ENCODE data around the gene LTB4R2.
"Not testable (repeated sequence)": the region's sequence is repeated elsewhere in the genome, so short reads cannot be mapped to it uniquely, and the experiment has no call there.

The LTB4R2 gene

DNA sequence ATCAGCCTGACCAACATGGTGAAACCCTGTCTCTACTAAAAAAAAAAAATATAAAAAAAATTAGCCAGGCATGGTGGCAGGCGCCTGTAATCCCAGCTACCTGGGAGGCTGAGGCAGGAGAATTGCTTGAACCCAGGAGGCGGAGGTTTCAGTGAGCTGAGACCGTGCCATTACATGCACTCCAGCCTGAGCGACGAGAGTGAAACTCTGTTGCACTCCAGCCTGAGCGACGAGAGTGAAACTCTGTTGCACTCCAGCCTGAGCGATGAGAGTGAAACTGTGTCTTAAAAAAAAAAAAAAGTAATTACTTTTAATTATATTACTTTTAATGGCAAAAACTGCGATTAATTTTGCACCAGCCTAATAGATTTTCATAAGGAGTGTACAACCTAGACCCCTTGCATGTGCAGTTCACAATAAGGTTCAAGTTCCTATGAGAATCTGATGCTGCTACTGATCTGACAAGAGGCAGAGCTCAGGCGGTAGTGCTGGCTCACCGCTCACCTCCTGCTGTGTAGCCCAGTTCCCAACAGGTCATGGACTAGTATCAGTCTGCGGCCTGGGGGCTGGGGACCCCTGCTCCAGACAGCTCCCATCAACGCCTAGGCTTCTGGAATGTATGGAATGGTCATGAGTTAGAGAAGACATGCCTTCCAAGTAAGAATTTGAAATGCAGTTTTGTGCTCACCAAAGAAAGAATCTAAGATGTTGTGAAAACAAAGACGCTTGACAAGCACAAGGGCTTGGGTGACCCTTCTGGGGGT is 11.5 kb downstream of the LTB4R2 start:
- no peak for DNase-seq (ENCODE audit: low spot score)

DNA sequence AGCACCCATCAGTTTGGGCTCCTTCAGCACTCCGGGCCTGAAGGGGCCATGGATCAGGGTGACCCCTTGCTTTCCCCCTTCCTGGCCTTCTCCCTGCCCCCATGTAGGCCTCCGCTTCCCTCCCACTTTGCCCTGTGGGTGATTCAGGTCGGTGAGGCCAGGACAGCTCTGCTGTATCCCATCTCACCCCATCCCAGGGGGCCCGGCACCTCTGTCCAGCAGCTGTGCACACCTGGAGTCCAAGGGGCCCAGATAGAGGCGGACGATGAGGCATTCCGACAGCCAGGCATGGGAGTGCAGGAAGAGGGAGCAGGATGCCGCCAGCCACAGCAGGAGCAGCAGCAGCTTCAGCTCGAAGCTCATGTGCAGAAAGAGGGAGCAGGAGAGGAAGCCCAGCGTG is 12.7 kb downstream of the LTB4R2 start:
- no peak for DNase-seq (ENCODE audit: low spot score)

DNA sequence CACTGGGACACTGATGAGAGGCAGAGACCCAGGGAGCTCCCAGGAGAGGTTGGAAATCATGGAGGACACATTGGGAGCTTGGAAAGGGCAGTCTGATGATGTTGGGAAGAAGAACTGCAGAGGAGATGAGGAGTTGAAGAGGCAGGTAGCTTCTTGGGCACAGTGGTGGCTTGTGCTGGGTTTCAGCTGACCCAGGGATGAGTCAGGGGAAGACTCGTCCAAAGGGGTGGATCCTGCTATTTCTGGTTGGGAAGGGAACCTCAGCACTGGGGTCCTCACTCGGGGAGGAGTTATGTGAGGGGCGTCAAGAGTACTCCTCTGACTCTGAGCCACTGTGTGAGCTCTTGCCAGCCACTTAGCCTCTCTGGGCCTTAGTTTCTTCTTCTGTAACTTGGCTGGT is 13.4 kb downstream of the LTB4R2 start:
- DNase-seq (ENCODE audit: low spot score): no peak

DNA sequence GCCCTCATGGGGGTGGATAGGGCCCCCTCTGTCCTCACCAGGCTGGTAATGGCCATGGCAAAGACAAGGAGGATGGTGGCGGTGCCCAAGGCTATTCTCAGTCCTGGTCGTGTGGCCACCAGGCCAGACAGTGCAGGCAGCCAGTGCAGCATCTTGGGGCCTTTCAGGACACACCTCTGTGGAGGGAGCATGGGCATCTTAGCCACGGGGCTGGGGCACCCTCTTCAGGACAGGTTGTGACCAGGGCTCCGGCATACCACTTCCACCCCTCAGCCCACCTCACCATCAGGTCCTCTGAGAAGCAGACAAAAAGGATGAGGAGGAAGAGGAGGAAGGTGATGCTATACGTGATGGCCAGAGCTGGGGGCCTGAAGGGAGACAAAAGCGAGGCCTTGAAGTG is 14.1 kb downstream of the LTB4R2 start:
- no peak for DNase-seq (ENCODE audit: low spot score)

DNA sequence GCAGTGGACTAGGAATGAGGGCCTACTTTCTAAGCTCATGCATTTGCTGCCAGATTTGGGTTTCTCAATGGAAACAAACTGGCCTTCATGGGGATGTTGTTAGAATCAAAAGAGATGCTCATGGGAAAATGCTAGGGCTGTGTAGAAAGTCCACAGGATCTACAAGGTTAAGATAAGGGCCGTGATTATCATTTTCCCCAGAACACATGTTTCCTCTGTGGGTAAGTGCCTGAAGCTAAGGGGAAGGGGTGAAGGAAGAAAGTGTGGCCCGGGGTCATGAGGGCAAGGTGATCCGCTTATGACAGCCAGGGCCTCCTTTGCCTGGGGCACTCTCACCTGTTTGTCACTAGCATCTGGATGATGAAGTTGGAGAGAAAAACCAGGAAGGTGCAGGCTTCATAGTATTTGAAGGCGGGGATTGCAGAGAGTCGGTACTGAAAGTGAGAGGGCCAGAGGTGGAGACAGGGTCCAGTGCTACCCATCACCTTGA is 15.1 kb downstream of the LTB4R2 start:
- DNase-seq (ENCODE audit: low spot score): no peak

DNA sequence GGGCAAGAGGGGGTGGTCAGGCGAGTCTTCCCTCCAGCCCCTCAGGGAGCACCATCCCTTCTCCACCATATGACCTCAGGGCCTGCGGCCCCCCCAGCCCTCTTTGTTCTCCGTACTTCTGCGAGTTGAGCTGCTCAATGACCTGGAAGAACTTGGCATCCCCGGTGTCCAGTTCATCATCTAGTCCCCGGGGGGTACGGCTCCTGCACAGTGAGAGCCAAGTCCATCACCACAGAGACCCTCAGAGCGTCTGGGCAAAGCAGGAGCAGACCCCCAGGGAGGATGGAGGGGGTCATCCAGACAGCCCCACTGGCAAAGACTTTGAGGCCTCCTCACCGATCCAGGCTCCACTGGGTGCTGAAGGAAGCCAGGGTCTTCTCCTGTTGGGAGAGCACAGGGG is 16.0 kb downstream of the LTB4R2 start:
- DNase-seq (ENCODE audit: low spot score): no peak

DNA sequence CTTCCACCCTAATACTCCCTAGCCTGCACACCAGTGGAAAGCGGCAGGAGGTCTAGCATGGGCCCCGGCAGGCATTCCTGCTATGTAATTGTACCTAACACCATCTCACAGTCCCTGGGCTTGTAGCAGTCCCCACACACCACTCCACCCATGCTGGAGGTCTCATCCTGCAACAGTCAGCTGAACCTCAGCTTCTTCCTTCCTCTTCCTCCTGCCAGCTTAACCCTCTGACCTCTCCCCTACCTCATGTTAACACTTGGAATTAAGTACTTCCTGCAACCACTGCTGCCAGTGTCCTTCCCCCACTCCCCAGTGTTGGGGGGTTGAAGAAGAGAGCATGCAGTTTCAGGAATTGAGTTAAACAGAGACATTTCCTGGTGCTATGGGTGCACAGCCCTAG is 17.4 kb downstream of the LTB4R2 start:
- no peak for DNase-seq (ENCODE audit: low spot score)

DNA sequence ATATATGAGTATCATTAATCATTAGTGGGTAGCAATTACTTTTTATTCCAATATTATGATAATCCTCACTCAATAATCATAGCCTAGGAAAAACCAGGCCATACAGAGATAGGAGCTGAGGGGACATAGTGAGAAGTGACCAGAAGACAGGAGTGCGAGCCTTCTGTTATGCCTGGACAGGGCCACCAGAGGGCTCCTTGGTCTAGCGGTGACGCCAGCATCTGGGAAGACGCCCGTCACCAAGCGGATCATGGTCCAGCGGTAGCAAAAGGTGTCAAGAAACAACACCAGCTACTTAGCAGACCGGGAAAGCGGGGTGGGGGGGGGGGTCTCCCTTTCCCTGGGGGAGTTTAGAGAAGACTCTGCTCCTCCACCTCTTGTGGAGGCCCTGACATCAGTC is 18.0 kb downstream of the LTB4R2 start:
- DNase-seq (ENCODE audit: low spot score): not testable (repeated sequence)

DNA sequence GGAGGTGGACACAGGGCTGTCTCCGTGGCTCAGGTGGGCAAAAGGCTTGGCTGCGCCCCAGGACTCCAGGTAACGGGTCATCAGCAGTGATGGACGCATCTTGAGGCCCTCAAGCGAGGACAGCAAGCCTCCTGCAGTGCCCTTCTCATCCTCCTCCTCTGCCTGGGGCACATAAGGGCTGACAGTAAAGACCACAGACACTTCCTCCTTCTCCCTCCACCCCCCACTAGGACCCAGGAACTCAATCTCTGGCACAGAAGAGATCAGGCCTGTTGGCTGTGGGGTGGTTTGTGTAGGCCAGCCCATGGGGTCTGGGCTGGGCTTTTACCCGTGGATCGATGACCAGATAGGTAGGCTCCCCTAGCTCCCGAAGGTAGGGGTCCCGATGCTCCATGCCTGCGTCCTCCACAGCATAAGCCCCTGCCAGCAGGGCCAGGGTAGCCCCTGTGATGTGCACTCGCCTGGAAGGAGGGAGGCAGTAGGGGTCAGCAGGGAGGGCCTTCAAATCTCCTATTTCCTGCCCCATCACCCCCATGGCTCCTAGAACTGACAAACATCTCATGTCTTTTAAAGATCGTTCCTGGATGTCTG is 19.2 kb downstream of the LTB4R2 start:
- DNase-seq (ENCODE audit: low spot score): no peak

DNA sequence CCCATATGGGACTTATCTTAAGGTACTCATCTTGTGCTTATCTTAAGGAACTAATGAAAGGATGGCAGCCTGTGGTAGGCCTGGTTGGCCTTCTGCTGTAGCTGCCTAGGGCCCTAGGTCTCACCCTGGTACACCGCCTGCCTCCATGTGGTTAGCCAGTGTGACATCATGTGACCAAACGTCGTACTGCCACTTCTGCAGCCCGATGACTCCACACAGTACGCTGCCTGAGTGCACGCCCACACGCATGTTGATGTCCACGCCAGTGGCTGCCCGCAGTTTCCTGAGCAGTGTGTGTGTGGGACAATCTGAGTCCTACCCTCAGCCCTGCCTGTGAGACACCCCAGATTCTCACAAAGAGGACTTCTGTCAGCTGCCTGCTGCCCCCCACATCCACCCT is 19.8 kb downstream of the LTB4R2 start:
- DNase-seq (ENCODE audit: low spot score): no peak

DNA sequence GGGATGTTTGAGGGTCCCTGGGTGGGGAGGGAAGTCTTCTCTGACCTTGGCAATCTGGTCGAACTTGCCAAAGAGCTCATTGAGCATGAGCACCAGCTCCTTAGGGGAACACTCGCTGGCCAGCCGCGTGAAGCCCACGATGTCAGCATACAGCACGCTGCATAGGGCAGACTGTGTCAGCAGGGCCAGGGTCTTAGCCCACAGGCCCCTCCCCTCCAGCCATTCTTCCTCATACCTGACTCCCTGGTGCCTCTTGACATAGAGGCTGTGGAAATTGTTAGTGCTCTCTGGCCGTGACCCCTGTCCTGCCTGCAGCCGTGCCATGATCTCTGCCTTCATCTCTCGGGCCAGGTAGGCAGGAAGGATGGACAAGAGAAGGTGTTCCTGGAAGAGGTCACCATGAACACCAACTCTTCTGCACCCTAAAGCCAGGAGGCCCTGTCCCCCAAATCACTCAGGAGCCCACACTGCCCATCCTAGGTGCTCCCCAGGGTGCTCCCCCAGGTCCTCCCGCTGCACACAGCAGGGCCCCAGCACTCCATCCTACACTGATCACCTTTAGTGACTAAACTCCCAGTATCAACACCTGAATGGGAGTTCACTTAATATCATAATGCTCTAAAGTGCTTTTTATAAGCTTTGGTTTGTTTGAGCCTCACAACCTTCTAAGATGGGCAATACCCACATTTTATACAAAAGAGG is 21.2 kb downstream of the LTB4R2 start:
- DNase-seq (ENCODE audit: low spot score): no peak

DNA sequence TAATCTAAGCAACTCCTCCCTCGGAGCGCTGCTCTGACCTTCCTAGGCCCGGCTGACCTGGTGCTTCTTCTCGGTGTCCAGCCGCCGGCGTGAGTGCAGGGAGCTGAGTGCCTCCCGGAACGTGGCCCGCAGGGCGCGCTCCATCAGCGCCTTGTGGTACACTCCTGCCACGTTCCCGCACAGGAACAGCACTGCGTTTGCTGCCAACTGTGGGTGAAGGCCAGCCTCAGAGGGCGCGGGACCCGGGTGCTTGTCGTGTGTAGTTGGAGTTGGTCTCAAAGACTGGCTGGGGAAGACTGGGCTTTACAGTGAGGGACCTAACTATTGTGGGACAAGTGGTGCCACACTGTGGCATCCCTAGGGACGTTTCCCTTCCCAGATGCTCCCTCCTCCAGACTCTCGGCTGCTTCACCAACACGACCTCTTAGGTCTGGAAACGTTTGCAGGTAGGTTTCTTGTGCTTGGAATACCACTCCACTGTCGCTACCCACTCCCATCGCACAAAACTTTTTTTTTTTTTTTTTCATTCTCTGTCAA is 21.9 kb downstream of the LTB4R2 start:
- DNase-seq (ENCODE audit: low spot score): no peak

DNA sequence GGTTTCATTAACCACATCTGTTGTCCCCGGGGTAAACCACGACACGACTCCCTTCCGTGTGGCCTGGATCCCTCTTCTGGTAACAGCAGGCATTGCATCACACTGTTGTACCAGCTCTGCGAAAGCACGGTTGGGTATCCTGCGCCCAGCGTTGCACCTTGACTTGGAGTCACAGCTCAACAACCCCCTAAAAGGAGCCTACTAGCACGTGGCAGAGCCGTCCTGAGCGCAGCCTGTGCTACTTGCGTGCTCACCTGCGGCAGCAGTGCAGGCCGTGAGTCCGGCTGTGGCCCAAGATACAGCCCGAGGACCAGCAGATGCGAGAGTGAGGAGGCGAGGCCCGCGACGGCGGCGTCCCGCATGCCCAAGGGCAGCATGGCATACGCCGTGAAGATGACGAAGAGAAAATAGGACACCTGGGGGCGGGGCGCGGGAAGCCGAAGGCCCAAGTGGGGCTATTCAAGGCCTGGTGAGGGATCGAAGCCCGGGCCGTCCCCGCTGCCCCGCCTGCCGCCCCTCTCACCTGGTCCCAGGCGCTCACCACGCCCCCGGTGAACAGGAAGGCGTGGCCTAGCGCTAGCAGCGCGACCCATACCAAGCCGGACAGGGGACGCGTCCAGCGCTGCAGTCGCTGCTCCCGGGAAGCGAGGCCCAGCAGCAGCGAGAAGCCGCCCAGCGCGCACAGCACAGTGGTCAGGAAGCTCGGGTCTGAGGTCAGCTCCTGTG is 22.5 kb downstream of the LTB4R2 start:
- peak; percentile 98 for DNase-seq (ENCODE audit: low spot score)

DNA sequence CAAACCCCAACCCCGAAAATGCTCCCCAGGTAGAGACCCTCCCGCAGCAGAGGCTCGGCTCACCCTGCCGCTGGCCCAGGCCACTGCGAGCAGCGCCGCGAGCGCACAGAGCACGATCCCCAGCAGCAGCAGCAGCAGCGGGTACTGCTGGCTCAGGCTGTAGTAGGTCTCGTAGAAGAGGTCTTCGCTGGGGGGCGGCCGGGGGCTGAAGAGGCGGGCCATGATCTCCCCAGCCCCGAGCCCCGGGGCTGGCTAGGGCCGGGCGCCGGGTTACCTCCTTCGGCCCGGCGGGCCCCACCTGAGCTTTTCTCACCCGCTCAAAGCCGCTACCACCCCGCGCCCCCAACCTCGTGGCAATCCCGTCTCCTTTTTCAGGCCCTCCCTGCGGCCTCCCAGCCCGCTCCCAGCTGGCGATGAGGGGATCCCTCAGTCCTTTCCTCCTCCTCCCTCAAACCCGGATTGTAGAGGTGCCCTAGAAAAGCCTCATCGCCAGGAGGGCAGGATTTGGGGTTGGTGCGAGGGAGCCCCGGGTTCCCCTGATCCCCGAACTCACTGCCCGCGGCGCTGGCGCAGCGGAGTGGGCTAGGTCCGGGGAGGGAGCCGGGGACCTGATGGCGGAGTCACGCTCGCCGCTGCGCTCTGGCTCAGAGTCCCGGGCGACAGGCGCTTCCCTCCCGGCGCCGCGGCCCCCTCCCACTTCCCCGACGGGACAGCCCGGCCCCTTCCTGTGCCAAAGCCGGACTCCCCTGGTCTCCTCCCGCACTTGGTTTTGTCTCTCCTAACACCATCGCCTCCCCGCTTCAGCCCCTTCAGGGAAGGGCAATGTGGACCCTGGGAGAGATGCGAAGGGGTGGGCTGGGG is 24.7 kb downstream of the LTB4R2 start, which contains the start of gene ADCY4:
TSS of gene ADCY4 (minus strand) at position 641 of the 861 bp plus-strand sequence. CDS start at position 222, 419 bp downstream.
- DNase-seq (ENCODE audit: low spot score): no peak

DNA sequence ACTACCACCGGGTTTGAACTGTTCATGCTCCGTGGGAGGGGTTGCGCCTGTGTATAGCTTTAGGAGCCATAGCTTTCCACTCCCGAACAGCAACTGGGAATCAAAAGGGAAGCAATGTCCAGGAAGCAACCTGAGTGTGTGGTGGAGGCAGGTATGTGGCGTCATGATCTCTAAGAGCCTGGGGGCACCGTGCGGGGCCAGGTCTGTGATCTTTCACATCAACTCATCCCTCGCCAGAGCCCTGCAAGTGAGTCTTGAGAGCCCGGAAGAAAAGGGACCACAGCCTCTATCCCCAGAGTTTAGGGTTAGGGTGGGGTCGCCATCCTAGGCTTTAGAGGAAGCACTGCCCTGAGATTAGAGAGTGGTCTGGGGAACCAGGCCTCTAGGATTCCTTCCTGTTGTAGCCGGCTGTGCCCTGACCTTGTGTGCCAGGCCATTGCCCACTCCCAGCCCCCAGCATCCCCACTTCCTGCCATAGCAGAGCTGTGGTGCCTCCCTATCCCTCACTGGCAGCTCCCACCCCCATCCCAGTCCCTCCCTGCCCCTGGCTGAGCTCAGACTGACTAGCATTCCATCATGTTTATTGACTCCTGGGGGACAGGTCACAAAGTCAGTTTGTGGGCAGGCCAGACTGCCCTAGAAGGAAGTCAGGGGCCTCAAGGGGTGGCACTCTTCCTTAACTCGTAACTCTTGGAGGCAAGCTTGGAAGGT is 25.7 kb downstream of the LTB4R2 start:
- peak; percentile 9 for DNase-seq (ENCODE audit: low spot score)

DNA sequence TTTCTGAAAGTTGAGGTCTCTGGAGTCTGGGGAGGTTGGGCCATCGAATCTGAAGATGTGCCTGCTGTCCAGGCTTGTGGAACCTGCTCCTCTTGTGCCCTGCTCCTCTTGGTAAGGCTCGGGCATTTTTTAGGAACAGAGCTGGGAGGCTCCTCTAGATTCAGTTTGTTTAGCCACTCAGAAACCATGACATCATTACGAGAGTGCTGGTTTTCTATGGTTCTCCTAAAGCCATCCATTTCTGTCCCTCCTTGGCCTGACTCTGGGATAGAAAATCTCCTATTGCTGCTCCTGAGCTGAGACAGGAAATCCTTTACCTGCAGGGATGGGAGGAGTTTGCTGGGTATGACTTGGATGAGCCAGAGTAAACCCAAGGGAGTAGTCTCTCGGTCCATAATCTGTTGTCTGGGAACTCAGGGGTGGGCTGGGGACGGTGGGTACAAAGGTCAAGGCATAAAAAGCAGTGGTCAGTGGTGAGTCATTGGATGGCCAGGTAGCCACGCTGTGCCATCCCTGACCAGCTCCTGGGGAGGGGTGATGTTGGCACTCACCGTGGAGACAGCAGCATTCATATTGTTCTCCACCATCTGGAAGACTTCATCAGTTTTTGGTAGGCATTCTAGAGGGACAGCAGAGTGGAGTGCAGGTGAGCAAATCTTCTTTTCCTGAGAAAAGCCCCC is 27.3 kb downstream of the LTB4R2 start:
- no peak for DNase-seq (ENCODE audit: low spot score)

DNA sequence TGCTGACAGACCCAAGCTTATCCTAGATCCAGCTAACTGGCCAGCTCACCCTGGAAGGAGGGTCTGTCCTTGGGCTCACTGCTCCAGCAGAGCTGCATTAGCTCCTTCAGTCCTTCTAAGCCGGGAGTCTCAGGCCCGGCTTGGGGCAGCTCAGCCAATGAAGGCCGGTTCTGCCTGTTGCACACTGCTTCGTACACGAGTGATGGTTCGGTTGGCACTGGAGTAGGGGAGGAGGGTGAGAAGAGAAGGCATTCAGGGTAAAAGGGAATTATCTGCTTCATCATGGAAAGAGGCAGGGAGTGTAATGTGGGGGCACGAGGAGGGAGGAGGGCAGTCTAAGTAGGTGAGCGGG is 27.9 kb downstream of the LTB4R2 start:
- no peak for DNase-seq (ENCODE audit: low spot score)

DNA sequence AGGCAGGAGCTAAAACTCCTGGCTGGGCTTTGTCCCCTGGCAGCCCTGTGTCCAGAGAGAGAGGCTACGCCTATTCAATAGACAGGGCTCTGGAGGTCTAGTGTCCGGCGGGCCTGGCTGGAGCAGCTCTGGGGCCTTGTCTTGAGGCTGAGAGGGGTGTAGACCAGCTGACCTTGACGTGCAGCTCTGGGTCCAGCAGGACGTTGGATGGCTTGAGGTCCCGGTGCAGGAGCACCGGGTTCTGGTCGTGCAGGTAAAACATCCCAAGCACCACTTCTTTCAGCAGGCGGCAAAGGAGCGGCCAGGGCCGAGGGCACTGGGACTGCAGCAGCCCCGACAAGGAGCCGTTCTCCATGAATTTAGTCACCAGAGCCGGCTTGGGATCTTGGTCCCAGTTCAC is 28.9 kb downstream of the LTB4R2 start:
- no peak for DNase-seq (ENCODE audit: low spot score)

DNA sequence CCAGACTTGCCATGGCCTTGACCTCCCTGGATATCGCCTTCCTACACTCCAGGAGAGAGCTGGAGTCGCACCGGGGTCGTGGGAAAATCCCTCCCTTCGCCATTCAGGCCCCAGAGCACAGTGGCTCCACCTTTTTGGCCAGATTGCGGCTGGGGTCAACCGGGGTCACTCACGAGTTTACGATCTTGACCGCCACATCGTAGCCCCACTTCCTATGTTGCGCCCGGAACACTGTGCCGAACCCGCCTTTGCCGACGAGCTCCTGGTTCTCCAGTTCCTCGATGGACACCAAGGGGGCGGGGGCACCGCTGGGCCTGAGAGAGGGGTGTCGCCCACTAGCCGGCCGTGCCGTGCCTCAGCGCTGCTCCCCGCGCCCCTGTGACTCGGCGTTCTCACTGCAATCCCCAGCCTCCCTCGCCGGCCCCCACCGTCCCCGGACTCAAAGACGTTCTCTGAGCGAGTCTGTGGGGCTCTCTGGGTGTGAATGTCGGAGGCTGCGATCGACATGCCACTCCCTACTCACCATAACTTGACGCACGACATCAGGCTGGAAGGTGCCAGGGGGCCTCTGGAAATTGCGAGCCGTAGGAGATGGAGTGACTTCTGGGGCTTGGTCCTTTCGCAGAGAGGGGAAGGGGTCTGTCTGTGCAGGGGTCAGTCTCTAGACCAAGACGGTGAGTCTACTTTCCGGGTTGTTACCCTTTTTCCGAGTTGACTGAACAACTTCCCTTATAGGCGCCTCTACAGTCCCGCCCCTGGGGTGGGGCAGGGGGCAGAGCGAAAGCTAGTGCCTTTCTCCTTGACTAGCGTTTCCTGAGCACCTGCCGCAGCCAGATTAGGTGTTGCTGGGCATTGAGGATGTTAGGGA is 29.6 kb downstream of the LTB4R2 start, which contains the start of gene RIPK3:
TSS of gene RIPK3 (minus strand) at position 708 of the 868 bp plus-strand sequence. CDS start at position 543, 165 bp downstream.
- DNase-seq (ENCODE audit: low spot score): no peak

Measured in HuH-7 (cell line).